ENCODE results near the gene MSRB3.

DNA sequence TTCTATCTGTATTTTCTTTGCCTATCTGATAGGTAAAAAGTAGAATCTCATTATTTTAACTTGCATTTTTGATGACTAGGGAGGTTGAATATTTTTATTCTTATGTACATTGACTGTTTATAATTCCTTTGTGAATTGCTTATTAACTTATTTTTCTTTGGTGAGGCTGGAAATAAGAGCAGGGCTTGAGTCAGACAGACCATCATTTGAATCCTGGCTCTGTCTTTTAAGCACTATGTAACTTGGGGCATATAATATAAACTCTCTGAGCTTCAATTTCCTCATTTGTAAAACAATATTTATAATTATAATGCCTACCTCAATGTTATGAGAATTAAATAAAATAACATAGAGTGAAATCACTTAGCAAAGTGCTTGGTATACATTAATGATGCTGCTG is 108.9 kb downstream of the MSRB3 start:
- TF ChIP-seq, protein P1, sequence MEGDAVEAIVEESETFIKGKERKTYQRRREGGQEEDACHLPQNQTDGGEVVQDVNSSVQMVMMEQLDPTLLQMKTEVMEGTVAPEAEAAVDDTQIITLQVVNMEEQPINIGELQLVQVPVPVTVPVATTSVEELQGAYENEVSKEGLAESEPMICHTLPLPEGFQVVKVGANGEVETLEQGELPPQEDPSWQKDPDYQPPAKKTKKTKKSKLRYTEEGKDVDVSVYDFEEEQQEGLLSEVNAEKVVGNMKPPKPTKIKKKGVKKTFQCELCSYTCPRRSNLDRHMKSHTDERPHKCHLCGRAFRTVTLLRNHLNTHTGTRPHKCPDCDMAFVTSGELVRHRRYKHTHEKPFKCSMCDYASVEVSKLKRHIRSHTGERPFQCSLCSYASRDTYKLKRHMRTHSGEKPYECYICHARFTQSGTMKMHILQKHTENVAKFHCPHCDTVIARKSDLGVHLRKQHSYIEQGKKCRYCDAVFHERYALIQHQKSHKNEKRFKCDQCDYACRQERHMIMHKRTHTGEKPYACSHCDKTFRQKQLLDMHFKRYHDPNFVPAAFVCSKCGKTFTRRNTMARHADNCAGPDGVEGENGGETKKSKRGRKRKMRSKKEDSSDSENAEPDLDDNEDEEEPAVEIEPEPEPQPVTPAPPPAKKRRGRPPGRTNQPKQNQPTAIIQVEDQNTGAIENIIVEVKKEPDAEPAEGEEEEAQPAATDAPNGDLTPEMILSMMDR (IDR thresholded peaks at IDR 0.05): no peak
- TF ChIP-seq POLR2A (IDR thresholded peaks at IDR 0.05) (no peak), POLR2AphosphoS5 (IDR thresholded peaks at IDR 0.05) (no peak)
